GM12878 (cell line): ENCODE data around the gene PRL. TPM values are rescaled to one million over a fixed set of nuclear protein-coding genes. Genes with fewer than 3 reads are reported as not detected.

Experiments used
- ATF2 ChIP-seq: IDR thresholded peaks from 2 replicates; pipeline ENCODE4 v1.6.1; 2012; ENCODE audit warnings: low read length, inconsistent platforms
- JUNB ChIP-seq: IDR thresholded peaks from 2 replicates; pipeline ENCODE4 v1.6.1; 2016; ENCODE audit warnings: antibody characterized with exemption, mild to moderate bottlenecking
- MAX ChIP-seq: IDR thresholded peaks from 2 replicates; pipeline ENCODE4 v1.6.1; 2012; ENCODE audit warnings: low read depth, low read length, improper control_type of control experiment
- MEF2A ChIP-seq: IDR thresholded peaks from 2 replicates; pipeline ENCODE4 v1.6.1; 2011; ENCODE audit warnings: low read depth, mild to moderate bottlenecking, low read length, moderate library complexity; ENCODE audit not compliant: insufficient read depth
- NR2C1 ChIP-seq: fragments of 450-650 bp; IDR thresholded peaks from 2 replicates; pipeline ENCODE4 v1.6.1; 2017; ENCODE audit warnings: antibody characterized with exemption, mild to moderate bottlenecking, moderate library complexity
- NR2F1 ChIP-seq: fragments of 450-650 bp; conservative IDR thresholded peaks from 2 replicates; pipeline ENCODE4 v1.6.1; 2017; ENCODE audit warnings: mild to moderate bottlenecking
- RAD21 ChIP-seq: IDR thresholded peaks from 2 replicates; pipeline ENCODE4 v1.6.1; 2011; ENCODE audit warnings: mild to moderate bottlenecking, low read depth, low read length, moderate library complexity; ENCODE audit not compliant: insufficient read depth
- SREBF1 ChIP-seq: IDR thresholded peaks from 2 replicates; pipeline ENCODE4 v1.6.1; 2012; ENCODE audit warnings: mild to moderate bottlenecking, low read length
- SRF ChIP-seq, 2 experiments: IDR thresholded peaks; 2 replicates each; pipeline ENCODE4 v1.6.1; 2011; ENCODE audit warnings: low read depth in 2 of 2, low read length in 2 of 2, mild to moderate bottlenecking in 1 of 2, moderate library complexity in 1 of 2
- ZNF384 ChIP-seq: IDR thresholded peaks from 2 replicates; pipeline ENCODE4 v1.6.1; 2012; ENCODE audit warnings: low read depth, mild to moderate bottlenecking, low read length, improper control_type of control experiment, borderline replicate concordance
- polyA plus RNA-seq, 11 experiments: library from polyadenylated mRNA; depleted of rRNA in 4 of 11; unstranded in 6 of 11; stranded (reverse) in 5 of 11; fragments of >200 nt; fragmentation: Nextera tagmentation in 4 of 11; fragmentation: Illumina TruSeq in 1 of 11; extraction: Ambion mirVana in 4 of 11; extraction: Trizol in 1 of 11; gene quantifications; 1 replicate in 1 of 11; 2 replicates in 10 of 11; pipeline versions ENCODE4 v1.2.1 to v1.2.3, GENCODE V29; 2011 to 2016; ENCODE audit warnings: inconsistent platforms in 2 of 11, missing spikeins in 2 of 11, low read depth in 1 of 11
- total RNA-seq, 4 experiments: library from RNA; depleted of rRNA in 3 of 4; stranded (reverse); fragments of >200 nt in 3 of 4; fragmentation: Illumina TruSeq in 1 of 4; extraction: Trizol in 1 of 4; gene quantifications; 2 replicates each; pipeline versions ENCODE4 v1.2.1 to v1.2.3, GENCODE V29; 2013 to 2021
- TF ChIP-seq, protein P1 (sequence below): IDR thresholded peaks from 2 replicates; pipeline ENCODE4 v1.6.1; 2012; ENCODE audit warnings: low read depth, low read length, improper control_type of control experiment

The PRL gene
- total and polyA plus RNA-seq, 10 of the 15 experiments (the other 5 are each of a cell fraction or from before 2014, with no cell fraction given): 0.05 to 34.9 (median 23.5) TPM

DNA sequence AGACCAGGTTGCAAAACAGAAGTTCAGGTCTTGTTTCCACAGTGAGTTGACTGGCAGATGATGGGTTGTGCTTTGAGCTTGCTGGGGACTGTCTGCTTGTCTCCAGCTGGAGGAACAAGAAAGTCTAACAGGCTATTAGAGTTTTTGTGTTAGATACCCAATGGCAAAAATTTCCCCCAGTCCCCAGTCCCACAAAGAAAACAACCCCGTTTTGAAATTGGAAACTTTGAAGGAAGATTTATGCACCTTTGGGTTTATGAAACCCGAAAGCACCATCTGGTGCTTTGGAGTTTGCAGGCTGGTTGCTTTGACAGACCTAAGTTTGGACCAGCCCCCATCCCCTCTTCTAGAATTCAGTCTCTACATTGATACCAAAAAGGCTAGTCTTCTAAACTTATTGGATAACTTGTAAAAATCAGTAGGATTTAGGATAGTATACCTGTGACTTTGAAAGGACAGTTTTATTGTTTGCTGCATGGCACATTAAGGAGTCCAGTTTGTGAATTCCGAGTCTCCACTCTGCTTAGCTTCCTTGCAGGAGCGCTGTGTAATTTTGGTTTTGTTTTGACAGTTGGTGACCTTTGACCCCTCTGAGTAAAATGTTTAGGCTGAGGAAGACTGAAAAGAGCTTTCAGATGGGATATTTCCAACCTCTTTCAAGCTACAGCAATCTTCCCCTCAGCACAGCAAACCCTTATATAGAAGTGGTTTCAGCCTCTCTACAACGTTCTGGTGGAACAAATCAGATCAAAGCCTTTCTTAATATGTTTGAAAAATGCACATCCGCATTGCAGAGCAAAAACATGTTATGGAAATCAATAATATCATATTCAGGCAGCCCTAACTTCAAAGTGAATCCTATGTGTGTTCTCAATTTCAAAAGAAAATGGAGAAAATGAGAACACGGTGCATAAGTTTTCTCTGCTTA is 25.5 kb upstream of the PRL start (continued):
- TF ChIP-seq, protein P1, sequence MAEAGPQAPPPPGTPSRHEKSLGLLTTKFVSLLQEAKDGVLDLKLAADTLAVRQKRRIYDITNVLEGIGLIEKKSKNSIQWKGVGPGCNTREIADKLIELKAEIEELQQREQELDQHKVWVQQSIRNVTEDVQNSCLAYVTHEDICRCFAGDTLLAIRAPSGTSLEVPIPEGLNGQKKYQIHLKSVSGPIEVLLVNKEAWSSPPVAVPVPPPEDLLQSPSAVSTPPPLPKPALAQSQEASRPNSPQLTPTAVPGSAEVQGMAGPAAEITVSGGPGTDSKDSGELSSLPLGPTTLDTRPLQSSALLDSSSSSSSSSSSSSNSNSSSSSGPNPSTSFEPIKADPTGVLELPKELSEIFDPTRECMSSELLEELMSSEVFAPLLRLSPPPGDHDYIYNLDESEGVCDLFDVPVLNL: no peak
- TF ChIP-seq NR2C1 (peak; percentile 78), ATF2 (peak; percentile 56; the same call in 1 of the 2 replicates), JUNB (peak; percentile 52), ZNF384 (no peak), MEF2A (0 out of 2 replicates have a peak, but pooled peaks have one; percentile 46), NR2F1 (peak; percentile 65; the same call in 1 of the 2 replicates), SREBF1 (no peak), RAD21 (peak; percentile 15; the same call in 1 of the 2 replicates), SRF (IDR thresholded peaks at IDR 0.05; ENCODE audit: low read depth in 2 of 2, low read length in 2 of 2) (peak in 1 of 2 experiments; percentile 83; a peak in 2 of 4 replicates), MAX (no peak)
- TF ChIP-seq, all 136 proteins: peak for 16
